HG02759 (cell line): Measurements from ENCODE around the gene ZNF823.

Experiments used
- ATAC-seq: cut with Tn5 transposase; IDR thresholded peaks from one replicate; pipeline ENCODE4 v1.9.1; 2021; ENCODE audit warnings: mild to moderate bottlenecking, moderate library complexity; ENCODE audit not compliant: unreplicated experiment

The ZNF823 gene

DNA sequence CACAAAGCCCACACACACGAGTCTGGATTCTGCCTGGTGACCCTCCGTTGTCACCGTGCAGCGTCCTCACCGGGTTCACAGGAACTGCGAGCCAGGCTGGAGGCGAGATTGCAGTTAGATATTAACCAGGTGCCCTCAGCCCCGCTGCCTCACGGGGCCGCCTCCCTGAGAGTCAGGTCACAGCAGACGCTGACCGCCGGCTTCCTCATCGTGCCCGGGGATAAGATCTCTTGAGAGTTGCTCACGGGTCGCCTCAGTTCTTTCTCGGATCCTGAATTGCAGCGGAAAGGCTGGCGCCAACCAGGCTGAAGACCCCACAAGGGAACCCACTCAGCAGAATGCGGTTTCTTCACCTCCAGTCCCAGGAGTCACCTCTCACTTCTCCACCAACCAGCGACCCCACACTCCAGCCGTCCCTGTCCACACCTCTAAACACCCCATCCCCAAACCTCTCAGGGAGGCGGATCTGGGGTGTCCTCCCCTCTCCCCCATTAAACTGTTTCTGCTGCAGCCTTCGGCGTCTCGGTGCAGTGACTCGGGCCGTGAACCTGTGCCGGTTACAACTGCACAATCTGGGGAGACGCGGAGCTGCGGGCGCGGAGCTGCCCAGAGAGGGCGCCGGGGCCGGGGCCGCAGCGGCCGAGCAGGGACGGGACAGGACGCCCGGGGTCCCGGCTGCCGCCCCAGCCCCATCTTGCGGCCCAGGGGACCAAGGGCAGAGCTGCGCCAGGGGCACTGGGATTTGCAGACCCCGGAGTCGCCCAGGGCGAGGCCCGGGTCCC is 591 bp downstream of the ZNF823 start:
- peak; percentile 40 for ATAC-seq

- ATAC-seq = no peak
Observed at GRCh38 chr19:11736696-11737095, 2.0 kb downstream of the ZNF823 start.

DNA sequence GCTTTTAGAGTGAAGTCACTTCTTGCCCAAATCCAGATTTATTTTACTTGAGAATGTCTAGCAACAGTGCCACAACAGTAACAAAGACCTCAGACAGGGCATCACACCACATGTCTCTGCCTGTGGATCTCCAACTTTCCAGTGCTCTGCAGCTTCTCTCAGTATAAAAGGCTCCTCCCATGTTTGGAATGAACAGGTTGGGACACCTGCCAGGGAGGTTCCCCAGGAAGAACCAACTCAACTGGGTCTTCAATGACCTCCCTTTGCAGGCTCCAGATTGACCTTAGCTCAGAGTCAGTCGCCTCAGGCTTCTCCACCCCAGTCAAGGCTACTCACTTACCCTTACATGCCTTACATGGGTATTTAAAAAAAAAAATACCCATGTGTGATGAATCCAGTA is 3.4 kb downstream of the ZNF823 start:
- no peak for ATAC-seq

- ATAC-seq = no peak
Observed at GRCh38 chr19:11729586-11729985, 9.2 kb downstream of the ZNF823 start.

GRCh38 chr19:11722414-11722813 is 16.3 kb downstream of the ZNF823 start:
- ATAC-seq = no peak

GRCh38 chr19:11721681-11722080 is 17.1 kb downstream of the ZNF823 start:
- no peak for ATAC-seq

GRCh38 chr19:11710313-11710712 is 28.4 kb downstream of the ZNF823 start:
- no peak for ATAC-seq

GRCh38 chr19:11708457-11708856 is 30.3 kb downstream of the ZNF823 start:
- no peak for ATAC-seq

- no peak for ATAC-seq
Observed at GRCh38 chr19:11705474-11705873, 33.3 kb downstream of the ZNF823 start.

GRCh38 chr19:11704626-11705025 is 34.1 kb downstream of the ZNF823 start:
- ATAC-seq = no peak

DNA sequence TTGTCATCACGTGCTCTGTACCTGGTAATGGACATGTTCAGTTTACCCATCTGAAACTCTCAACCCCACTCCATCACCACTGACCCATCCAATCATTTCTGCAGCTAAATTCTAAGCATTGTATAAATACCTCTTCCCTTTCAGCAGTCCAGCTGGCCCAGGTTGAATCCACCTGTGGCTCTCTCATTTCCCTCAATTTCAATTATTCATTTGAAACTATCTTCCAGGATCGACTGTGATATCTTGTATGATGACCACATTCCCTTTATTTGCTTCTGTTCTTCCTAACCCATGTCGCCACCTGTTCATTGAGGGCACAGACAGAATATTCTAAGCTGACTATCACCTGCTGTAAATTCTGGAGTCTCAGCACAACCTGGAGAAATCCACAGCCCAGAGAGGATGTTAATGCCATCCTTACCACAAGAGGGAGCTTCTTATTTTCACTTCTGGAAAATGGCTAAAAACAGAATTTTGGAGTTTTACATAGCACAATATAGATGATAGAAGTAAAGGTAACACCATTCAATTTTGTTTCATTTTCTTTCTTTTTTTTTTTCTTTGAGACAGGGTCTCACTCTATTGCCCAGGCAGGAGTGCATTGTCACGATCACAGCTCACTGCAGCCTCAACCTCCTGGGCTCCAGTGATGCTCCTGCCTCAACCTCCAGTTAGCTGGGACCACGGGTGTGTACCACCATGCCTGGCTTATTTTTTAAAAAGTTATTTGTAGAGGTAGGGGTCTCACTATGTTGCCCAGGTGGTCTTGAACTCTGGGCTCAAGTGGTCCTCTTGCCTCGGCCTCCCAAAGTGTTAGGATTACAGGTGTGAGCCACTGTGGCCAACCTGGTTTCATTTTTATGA is 38.6 kb downstream of the ZNF823 start:
- no peak for ATAC-seq

- no peak for ATAC-seq
Observed at GRCh38 chr19:11698231-11698630, 40.5 kb downstream of the ZNF823 start.

DNA sequence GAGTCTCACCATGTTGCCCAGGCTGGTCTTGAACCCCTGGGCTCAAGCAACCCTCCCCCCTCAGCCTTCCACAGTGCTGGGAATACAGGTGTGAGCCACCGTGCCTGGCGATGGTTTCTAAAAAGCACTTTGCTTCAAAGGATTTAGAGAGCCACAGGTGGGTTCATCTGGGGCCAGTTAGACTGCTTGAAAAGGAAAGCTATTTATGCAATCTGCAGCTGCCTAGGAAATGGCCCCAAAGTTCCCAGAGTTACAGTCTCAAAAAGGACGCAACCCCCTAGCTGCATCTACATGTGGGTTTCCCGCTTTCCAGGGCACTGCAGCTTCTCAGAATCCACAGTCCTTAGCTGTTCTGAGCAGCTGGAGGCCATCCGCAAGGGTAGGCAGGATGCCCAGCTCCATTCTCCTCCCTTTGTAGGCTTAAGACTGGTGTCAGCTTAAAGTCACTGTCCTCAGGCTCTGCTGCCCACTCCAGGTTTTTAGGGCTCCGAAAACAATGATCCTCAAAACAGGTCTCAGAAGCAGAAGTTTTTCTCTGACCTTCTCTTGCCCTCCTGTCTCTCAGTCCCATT is 41.4 kb downstream of the ZNF823 start:
- no peak for ATAC-seq

DNA sequence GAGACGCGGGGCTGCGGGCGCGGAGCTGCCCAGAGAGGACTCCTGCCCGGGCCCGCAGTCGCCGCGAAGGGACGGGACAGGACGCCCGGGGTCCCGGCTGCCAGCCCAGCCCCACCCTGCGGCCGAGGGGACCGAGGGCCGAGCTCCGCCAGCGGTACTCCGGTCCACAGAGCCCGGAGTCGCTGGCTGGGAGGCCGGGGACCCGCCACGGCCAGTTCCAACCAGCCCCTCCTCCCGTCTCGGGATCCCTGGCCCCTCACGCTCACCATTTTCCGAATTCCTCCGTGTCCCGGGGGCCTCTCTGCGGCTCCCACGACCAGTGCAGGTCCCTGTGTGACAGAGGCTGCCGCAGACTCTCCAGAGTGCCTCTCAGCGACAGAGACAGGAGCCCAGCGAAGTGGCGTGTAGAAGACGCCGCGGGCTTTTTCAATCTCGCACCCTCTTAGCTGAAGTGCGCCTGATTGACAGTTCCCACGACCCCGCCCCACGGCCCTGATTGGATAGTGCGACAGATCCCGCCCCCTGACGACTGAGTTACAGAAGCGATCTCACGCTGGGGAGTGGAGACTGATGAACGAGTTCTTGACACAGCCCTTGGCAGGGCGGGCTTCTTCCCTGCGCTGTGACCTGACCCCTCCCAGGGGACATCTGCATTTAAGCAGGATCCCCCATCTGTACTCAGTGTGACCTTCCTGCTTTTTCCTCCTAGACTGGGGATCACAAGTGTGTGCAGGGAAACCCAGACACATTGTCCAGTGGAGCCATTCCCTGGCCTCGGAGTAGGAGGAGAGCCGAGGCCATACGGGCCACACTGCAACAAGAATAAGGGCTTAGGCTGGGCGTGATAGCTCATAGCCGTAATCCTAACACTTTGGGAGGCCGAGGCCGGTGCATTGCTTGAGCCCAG is 44.0 kb downstream of the ZNF823 start:
- ATAC-seq = peak; percentile 90

DNA sequence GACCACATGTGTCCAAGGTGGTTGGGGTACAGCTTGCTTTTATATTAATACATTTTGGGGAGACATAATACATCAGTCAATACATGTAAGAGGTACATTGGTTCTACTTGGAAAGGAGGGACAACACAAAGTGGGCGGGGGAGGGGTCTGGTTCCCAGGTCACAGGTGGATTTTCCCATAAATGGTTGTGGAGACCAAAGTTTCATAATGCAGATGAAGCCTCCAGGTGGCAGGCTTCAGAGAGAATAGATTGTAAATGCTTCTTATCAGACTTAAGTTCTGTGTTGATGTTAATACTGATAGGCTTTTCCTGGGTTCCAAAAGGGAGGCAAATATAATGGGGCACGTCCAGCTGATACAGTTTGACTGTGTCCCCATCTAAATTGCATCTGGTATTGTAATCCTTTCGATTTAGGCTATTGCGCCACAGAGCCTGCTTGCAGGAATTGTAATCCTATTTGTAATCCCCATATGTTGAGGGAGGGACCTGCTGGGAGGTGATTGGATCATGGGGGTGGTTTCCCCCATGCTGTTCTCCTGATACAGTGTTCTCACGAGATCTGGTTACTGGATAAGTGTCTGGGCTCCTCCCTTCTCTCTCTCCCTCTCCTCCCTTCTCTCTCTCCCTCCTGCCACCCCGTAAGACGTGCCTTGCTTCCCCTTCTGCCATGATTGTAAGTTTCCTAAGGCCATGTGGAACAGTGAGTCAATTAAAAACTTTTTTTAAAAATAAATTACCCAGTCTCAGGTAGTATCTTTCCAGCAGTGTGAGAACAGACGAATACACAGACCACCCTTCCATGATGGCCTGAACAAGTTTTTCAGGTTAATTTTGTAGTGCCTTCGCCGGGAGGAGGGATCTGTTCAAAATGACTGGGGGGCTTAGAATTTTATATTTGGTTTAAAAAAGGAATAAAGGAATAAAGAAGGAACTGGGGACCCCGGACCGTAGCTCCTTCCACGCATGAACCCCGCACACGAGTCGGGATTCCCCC is 44.9 kb downstream of the ZNF823 start:
- no peak for ATAC-seq

GRCh38 chr19:11692127-11692790 is 46.5 kb downstream of the ZNF823 start:
- ATAC-seq = no peak

DNA sequence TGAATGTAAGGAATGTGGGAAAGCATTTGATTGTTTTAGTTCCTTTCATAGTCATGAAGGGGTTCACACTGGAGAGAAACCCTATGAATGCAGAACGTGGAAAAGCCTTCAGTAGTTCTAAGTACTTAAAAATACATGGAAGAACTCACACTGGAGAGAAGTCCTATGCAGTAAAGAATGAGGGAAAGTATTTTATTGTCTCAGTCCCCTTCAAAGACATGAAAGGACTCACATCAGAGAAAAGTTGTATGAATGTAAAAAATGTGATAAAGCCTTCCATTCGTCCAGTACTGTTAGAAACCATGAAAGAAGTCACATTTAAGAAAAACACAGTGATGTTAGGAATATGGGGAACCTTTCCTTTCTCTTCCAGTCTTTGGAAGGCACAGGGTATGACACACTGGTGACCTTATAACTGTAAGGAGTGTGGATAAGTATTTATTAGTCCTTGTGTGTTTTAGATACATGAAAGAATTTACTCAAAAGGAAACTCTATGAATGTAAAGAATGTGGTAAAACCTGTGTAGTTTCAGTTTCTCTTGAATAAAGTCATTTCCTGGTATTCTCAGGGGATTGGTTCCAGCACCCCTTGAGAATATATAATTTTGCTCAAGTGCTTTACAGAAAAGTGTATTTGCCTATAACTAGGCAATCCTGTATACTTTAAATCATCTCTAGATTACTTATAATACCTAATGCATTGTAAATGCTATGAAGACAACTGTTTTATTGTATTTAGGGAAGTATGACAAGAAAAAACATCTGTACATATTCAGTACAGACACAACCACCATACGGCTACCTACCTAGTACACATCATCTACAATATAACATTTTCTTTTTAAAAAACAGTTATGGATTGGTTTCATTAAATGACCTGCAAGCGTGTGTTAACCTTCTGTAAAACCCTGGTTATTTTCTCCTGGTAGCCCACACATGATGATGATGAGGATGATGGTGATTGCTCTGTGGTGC is 52.8 kb downstream of the ZNF823 start:
- ATAC-seq = no peak
